Brain microvascular endothelial cell (primary cell): ENCODE results near the gene RXRA.

Experiments
- DNase-seq: peaks from one replicate; pipeline ENCODE4 v3.0.0-alpha.2; 2020
- H3K27ac ChIP-seq: fragments of 250-450 bp; sonication (Bioruptor Pico); 2 replicates; pipeline ENCODE4 v1.5.1; 2020; ENCODE audit warnings: mild to moderate bottlenecking, moderate library complexity
- H3K27me3 ChIP-seq: fragments of 250-450 bp; sonication (Bioruptor Pico); replicated peaks from 2 replicates; pipeline ENCODE4 v1.5.1; 2020; ENCODE audit warnings: mild to moderate bottlenecking
- H3K36me3 ChIP-seq: fragments of 250-450 bp; sonication (Bioruptor Pico); replicated peaks from 2 replicates; pipeline ENCODE4 v1.5.1; 2020; ENCODE audit warnings: mild to moderate bottlenecking
- H3K4me3 ChIP-seq: 2 replicates; pipeline ENCODE4 v1.5.1; 2011; ENCODE audit warnings: low read depth, mild to moderate bottlenecking, control low read depth, low read length, moderate library complexity
- in situ Hi-C: cut with HindIII; loops from 2 replicates; pipeline ENCODE4 v1.10.0; 2017; ENCODE audit warnings: low sequenced_read_pairs, low pct_ligation_motif_present
- TF ChIP-seq, protein P1 (sequence below): IDR thresholded peaks from 2 replicates; pipeline ENCODE4 v1.5.1; 2011; ENCODE audit warnings: low read depth, mild to moderate bottlenecking, moderate library complexity, low read length, control low read depth, inconsistent platforms; ENCODE audit errors: missing control alignments

Gene RXRA

GRCh38 chr9:134388976-134389375 lies 62.7 kb downstream of the RXRA start:
- TF ChIP-seq, protein P1, sequence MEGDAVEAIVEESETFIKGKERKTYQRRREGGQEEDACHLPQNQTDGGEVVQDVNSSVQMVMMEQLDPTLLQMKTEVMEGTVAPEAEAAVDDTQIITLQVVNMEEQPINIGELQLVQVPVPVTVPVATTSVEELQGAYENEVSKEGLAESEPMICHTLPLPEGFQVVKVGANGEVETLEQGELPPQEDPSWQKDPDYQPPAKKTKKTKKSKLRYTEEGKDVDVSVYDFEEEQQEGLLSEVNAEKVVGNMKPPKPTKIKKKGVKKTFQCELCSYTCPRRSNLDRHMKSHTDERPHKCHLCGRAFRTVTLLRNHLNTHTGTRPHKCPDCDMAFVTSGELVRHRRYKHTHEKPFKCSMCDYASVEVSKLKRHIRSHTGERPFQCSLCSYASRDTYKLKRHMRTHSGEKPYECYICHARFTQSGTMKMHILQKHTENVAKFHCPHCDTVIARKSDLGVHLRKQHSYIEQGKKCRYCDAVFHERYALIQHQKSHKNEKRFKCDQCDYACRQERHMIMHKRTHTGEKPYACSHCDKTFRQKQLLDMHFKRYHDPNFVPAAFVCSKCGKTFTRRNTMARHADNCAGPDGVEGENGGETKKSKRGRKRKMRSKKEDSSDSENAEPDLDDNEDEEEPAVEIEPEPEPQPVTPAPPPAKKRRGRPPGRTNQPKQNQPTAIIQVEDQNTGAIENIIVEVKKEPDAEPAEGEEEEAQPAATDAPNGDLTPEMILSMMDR: no peak
- Histone ChIP-seq H3K27ac (no peak overlapping the region), H3K36me3 (no peaks in the 10 kb centered on the region), H3K27me3 (no peaks in the 10 kb centered on the region), H3K4me3 (no peak overlapping the region)
- DNase-seq: no peak
- in situ Hi-C loops: no loop called here

- TF ChIP-seq, protein P1: no peak
- in situ Hi-C loops: no loop called here
- H3K4me3 ChIP-seq: no peak overlapping the region
- no peak for DNase-seq
- H3K36me3 ChIP-seq: no peaks in the 10 kb centered on the region
- H3K27ac ChIP-seq: no peak overlapping the region
- H3K27me3 ChIP-seq: no peaks in the 10 kb centered on the region
These were observed 63.4 kb downstream of the RXRA start for GRCh38 chr9:134389642-134390041.

DNA sequence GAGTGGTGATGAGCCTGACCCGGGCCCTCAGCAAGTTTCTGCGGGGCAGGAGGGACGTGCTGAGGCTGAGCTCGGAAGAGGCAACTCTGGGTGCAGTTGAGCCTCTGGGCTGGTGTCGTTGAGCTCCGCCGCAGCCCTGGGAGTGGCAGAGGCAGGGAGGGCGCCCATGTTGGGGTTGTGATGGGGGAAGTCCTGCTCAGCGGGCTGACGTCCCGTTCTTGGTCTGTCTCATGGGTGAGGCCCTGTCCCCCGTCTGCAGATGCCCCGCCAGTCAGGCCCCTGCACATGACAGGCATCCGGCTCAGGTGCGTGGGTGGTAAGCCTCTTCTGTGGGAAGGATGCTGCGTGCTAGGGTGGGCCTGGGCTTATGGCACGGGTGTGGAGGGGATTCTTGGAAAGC lies 64.3 kb downstream of the RXRA start:
- in situ Hi-C loops: no loop called here
- no peak overlapping the region for H3K27ac ChIP-seq
- no peaks in the 10 kb centered on the region for H3K36me3 ChIP-seq
- H3K27me3 ChIP-seq: no peaks in the 10 kb centered on the region
- TF ChIP-seq, protein P1: no peak
- no peak for DNase-seq
- H3K4me3 ChIP-seq: no peak overlapping the region

- Histone ChIP-seq H3K27me3 (no peaks in the 10 kb centered on the region), H3K27ac (no peak overlapping the region), H3K4me3 (no peak overlapping the region), H3K36me3 (no peaks in the 10 kb centered on the region)
- TF ChIP-seq, protein P1: no peak
- in situ Hi-C loops: no loop called here
- no peak for DNase-seq
These were observed 64.7 kb downstream of the RXRA start for GRCh38 chr9:134390947-134391318.

DNA sequence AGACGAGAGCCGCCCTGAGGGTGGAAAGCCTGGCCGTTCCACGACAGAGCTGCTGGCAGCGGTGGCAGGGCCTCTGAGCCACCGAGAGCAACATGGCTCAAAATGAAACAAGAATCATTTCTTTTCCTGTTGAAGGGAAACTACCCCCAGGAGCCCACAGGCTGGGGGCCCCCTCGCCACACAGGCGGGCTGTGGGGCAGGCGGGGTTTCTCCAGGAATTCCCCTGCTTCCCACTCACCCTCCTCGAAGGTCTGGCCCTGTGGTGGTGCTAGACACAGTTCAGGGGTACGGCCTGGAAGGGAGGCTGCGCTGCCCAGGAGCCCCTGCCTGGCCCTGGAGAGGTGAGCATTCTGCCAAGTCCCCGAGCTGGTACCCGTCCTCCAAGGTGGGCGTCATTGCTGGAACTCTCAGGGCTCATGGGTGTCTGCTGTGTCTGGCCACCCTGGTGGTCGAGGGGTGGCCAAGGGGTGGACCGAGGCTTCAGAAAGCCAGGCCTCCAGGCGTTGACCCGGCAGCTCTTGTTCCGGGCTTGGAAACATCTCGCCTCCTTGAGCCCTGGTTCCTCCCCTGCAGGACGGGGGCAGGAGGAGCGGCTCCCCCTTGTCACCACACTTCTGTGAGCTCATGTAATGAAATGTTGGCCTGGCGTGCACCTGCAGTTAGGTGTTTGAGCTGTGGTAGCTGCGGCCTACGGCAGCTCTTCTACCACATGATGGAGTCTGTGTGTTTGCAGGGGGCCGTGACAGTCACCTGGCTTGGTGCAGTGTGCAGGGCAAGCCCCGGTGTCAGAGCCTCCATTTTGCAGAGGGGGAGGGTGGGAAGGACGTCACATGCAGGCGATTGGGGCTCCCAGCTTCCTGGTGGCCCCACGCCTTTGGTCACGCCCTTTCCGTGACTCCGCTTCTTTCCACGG lies 65.3 kb downstream of the RXRA start:
- Histone ChIP-seq H3K4me3 (no peak overlapping the region), H3K27me3 (no peaks in the 10 kb centered on the region), H3K36me3 (no peaks in the 10 kb centered on the region), H3K27ac (no peak overlapping the region)
- in situ Hi-C loops: no loop called here
- TF ChIP-seq, protein P1: no peak
- DNase-seq: no peak
